SU-DHL-6 (cell line): ENCODE data around the gene RPL28.

Source experiments
- CTCF ChIP-seq: fragments of 200-600 bp; sonication (generic); IDR thresholded peaks from one replicate; pipeline ENCODE4 v1.5.1; 2017; ENCODE audit warnings: antibody characterized with exemption, mild to moderate bottlenecking, low read length, moderate library complexity; ENCODE audit not compliant: insufficient read depth, poor library complexity, severe bottlenecking
- EZH2phosphoT487 ChIP-seq: fragments of 200-600 bp; sonication (generic), shearing (Covaris generic); conservative IDR thresholded peaks from 2 replicates; pipeline ENCODE4 v1.6.1; 2018; ENCODE audit warnings: mild to moderate bottlenecking, antibody characterized with exemption, low read length, moderate library complexity, mixed read lengths

- TF ChIP-seq CTCF (no peak), EZH2phosphoT487 (no peak)
Observed at GRCh38 chr19:55353803-55354697, 31.7 kb upstream of the RPL28 start.
